Sigmoid colon (tissue), 4 donors: Measurements from ENCODE around the gene SCO2.

Source experiments
- CTCF ChIP-seq, 4 experiments: fragments of 450-650 bp in 3 of 4; fragments of 200-600 bp in 1 of 4; IDR thresholded peaks; one replicate each; pipeline ENCODE4 v1.5.1; 2016 to 2019; ENCODE audit warnings: antibody characterized with exemption in 4 of 4, mild to moderate bottlenecking in 3 of 4, moderate library complexity in 2 of 4
- EP300 ChIP-seq, 4 donors: sonication (generic); formaldehyde crosslinking; IDR thresholded peaks; one replicate each; pipeline ENCODE4 v1.6.1; 2017; ENCODE audit warnings: antibody characterized with exemption in 4 of 4
- POLR2A ChIP-seq, 2 donors: fragments of 450-650 bp; IDR thresholded peaks; one replicate each; pipeline ENCODE4 v1.6.1; 2016; ENCODE audit warnings: antibody characterized with exemption in 2 of 2, mild to moderate bottlenecking in 2 of 2, moderate library complexity in 2 of 2
- POLR2AphosphoS5 ChIP-seq, 4 donors: sonication (generic); formaldehyde crosslinking; IDR thresholded peaks; one replicate each; pipeline ENCODE4 v1.6.1; 2017; ENCODE audit warnings: antibody characterized with exemption in 4 of 4

GRCh38 chr22:50485221-50486131 is 39.9 kb downstream of the SCO2 start:
- no peak for TF ChIP-seq POLR2AphosphoS5 (IDR thresholded peaks at IDR 0.05)
- TF ChIP-seq CTCF (IDR thresholded peaks at IDR 0.05): no peak
- no peak for TF ChIP-seq POLR2A (IDR thresholded peaks at IDR 0.05)
- TF ChIP-seq EP300 (IDR thresholded peaks at IDR 0.05): no peak
